ENCODE results near the gene BMPR1B. TPM values are rescaled to one million over a fixed set of nuclear protein-coding genes. Genes with fewer than 3 reads are reported as not detected.

BMPR1B gene
- total and polyA plus RNA-seq, 4 donors = 0.27 to 0.70 (median 0.48) TPM

DNA sequence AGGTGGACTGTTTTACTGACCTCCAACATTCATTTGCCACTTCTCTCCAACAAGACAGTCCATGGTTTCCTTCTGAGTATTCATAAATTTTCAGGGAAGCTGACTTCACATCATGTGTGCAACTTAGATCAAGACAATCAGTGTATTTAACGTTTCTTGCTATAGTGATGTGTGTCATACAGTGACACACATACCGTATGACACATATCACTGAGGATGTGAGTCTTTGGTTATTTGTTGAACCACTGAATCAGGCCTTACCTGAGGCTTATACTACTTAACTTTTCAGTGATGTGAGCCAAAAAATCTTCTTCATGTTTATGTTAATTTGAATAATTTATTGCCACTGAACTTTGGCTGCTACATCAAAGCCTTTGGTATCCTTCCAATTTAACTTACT lies 166.8 kb downstream of the BMPR1B start:
- TF ChIP-seq RXRA (IDR thresholded peaks at IDR 0.05) = no peak
- no peak for TF ChIP-seq EGR1 (IDR thresholded peaks at IDR 0.05; ENCODE audit: low read depth in 2 of 2)
- TF ChIP-seq FOXA2 (IDR thresholded peaks at IDR 0.05) = no peak
- TF ChIP-seq HNF4G (IDR thresholded peaks at IDR 0.05) = no peak
- TF ChIP-seq JUND (IDR thresholded peaks at IDR 0.05) = no peak
- no peak for TF ChIP-seq ZBTB33 (IDR thresholded peaks at IDR 0.05)
- no peak for TF ChIP-seq NR2F2 (IDR thresholded peaks at IDR 0.05)
- TF ChIP-seq FOXA1 (IDR thresholded peaks at IDR 0.05) = no peak
- TF ChIP-seq TAF1 (conservative IDR thresholded peaks at IDR 0.05) = no peak
- TF ChIP-seq ATF3 (IDR thresholded peaks at IDR 0.05) = no peak
- TF ChIP-seq, protein P1, sequence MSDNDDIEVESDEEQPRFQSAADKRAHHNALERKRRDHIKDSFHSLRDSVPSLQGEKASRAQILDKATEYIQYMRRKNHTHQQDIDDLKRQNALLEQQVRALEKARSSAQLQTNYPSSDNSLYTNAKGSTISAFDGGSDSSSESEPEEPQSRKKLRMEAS (IDR thresholded peaks at IDR 0.05) = no peak
- TF ChIP-seq RAD21 (IDR thresholded peaks at IDR 0.05) = no peak
- Histone ChIP-seq H3K27me3 (ENCODE audit: control insufficient read depth in 4 of 4, insufficient read depth in 4 of 4, low read length in 3 of 4) (no peaks in the 10 kb centered on the region), H3K36me3 (ENCODE audit: control insufficient read depth in 4 of 4, insufficient read depth in 3 of 4, low read depth in 1 of 4, low read length in 3 of 4) (no peaks in the 10 kb centered on the region), H3K4me3 (ENCODE audit: low read depth in 1 of 3, low read length in 3 of 3) (no peak overlapping the region), H3K9ac (ENCODE audit: low read depth in 1 of 2, low read length in 2 of 2) (no peak overlapping the region), H3K27ac (ENCODE audit: low read depth in 1 of 2, low read length in 2 of 2) (no peak overlapping the region), H3K9me3 (ENCODE audit: control insufficient read depth in 4 of 4, low read length in 3 of 4) (no peaks in the 10 kb centered on the region), H3K4me1 (ENCODE audit: control insufficient read depth in 4 of 4, insufficient read depth in 4 of 4, low read length in 3 of 4) (peaks cover 0 to 1% (median 0%) of the 10 kb centered on the region in 4 donors)
- 39% methylated on average over 2 of the region's 2 CpGs for WGBS
- no peak for DNase-seq (ENCODE audit: low spot score)

DNA sequence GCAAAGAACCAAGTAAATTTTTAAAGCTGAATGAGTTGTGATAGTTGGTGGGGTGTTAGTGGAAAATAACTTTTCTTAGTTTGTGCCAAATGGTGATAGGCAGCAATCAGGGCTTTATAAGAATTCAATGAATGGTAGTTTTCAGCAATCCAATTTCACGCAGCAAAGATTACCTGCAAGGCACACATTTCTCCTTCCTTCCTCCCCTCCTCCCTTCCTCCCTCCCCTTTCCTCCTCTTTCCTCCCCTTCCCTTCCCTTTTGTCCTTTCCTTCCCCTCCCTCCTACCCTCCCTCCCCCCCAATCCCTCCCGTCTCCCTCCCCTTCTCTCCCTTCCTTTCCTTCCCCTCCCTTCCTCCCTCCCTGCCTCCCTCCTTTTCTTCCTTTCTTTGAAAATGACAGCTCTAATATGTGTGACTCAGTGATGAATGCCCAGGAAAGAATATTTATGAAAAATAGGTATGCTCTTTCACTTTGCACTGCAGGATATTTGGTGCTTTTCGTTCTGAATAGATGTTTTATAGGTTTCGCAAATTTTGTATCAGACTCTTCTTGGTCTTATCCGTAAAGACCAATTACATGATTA lies 168.1 kb downstream of the BMPR1B start:
- 78% methylated on average over 5 of the region's 5 CpGs for WGBS
- Histone ChIP-seq H3K36me3 (ENCODE audit: control insufficient read depth in 4 of 4, insufficient read depth in 3 of 4, low read depth in 1 of 4, low read length in 3 of 4) (no peaks in the 10 kb centered on the region), H3K4me1 (ENCODE audit: control insufficient read depth in 4 of 4, insufficient read depth in 4 of 4, low read length in 3 of 4) (peaks cover 0 to 1% (median 0%) of the 10 kb centered on the region in 4 donors), H3K4me3 (ENCODE audit: low read depth in 1 of 3, low read length in 3 of 3) (no peak overlapping the region), H3K9me3 (ENCODE audit: control insufficient read depth in 4 of 4, low read length in 3 of 4) (no peaks in the 10 kb centered on the region), H3K27ac (ENCODE audit: low read depth in 1 of 2, low read length in 2 of 2) (no peak overlapping the region), H3K9ac (ENCODE audit: low read depth in 1 of 2, low read length in 2 of 2) (no peak overlapping the region), H3K27me3 (ENCODE audit: control insufficient read depth in 4 of 4, insufficient read depth in 4 of 4, low read length in 3 of 4) (no peaks in the 10 kb centered on the region)
- no peak for DNase-seq (ENCODE audit: low spot score)
- TF ChIP-seq GABPA (IDR thresholded peaks at IDR 0.05 in 1 of 2, conservative IDR thresholded peaks at IDR 0.05 in 1 of 2) (no peak), NR2F2 (IDR thresholded peaks at IDR 0.05) (no peak), FOXA2 (IDR thresholded peaks at IDR 0.05) (no peak), RAD21 (IDR thresholded peaks at IDR 0.05) (no peak), ATF3 (IDR thresholded peaks at IDR 0.05) (no peak), EGR1 (IDR thresholded peaks at IDR 0.05; ENCODE audit: low read depth in 2 of 2) (no peak), JUND (IDR thresholded peaks at IDR 0.05) (no peak)

DNA sequence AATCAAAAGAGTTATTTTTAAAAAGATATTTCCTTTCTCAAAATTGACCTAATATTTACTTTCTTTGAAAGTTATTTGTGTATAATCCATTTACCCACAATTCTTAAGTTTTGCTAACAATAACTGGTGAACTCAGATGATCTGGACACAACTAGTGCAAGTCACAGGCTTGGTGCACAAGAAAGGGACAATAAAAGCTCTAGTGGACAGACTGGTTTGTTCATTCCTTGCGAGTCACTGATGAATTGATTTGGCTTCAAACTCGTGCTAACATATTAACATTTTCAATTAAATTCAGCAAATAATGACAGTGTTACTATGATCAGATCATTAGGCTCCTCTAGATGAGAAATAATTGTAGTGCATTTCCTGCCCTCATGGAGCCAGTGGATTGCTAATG lies 169.2 kb downstream of the BMPR1B start:
- peaks cover 0 to 1% (median 0%) of the 10 kb centered on the region in 4 donors for H3K4me1 ChIP-seq (ENCODE audit: control insufficient read depth in 4 of 4, insufficient read depth in 4 of 4, low read length in 3 of 4)
- no peaks in the 10 kb centered on the region for H3K36me3 ChIP-seq (ENCODE audit: control insufficient read depth in 4 of 4, insufficient read depth in 3 of 4, low read depth in 1 of 4, low read length in 3 of 4)
- 78% methylated on average over 2 of the region's 2 CpGs for WGBS
- no peak for DNase-seq (ENCODE audit: low spot score)
- H3K27ac ChIP-seq (ENCODE audit: low read depth in 1 of 2, low read length in 2 of 2) = no peak overlapping the region
- no peaks in the 10 kb centered on the region for H3K9me3 ChIP-seq (ENCODE audit: control insufficient read depth in 4 of 4, low read length in 3 of 4)
- no peaks in the 10 kb centered on the region for H3K27me3 ChIP-seq (ENCODE audit: control insufficient read depth in 4 of 4, insufficient read depth in 4 of 4, low read length in 3 of 4)
- TF ChIP-seq ATF3 (IDR thresholded peaks at IDR 0.05) (no peak), TAF1 (conservative IDR thresholded peaks at IDR 0.05) (no peak), YY1 (IDR thresholded peaks at IDR 0.05) (no peak), RXRA (IDR thresholded peaks at IDR 0.05) (no peak), NR2F2 (IDR thresholded peaks at IDR 0.05) (no peak), ZBTB33 (IDR thresholded peaks at IDR 0.05) (no peak), CTCF (IDR thresholded peaks at IDR 0.05; ENCODE audit: low read depth, low read length, missing input control) (no peak), JUND (IDR thresholded peaks at IDR 0.05) (no peak), SP1 (IDR thresholded peaks at IDR 0.05) (no peak), GABPA (IDR thresholded peaks at IDR 0.05 in 1 of 2, conservative IDR thresholded peaks at IDR 0.05 in 1 of 2) (no peak), FOXA1 (IDR thresholded peaks at IDR 0.05) (no peak), EGR1 (IDR thresholded peaks at IDR 0.05; ENCODE audit: low read depth in 2 of 2) (no peak)
- TF ChIP-seq, protein P1 (IDR thresholded peaks at IDR 0.05) = no peak
- no peak overlapping the region for H3K4me3 ChIP-seq (ENCODE audit: low read depth in 1 of 3, low read length in 3 of 3)
- no peak overlapping the region for H3K9ac ChIP-seq (ENCODE audit: low read depth in 1 of 2, low read length in 2 of 2)

Data from liver (tissue), 9 donors.